Measurements from ENCODE around the gene IRF4.

IRF4 gene

DNA sequence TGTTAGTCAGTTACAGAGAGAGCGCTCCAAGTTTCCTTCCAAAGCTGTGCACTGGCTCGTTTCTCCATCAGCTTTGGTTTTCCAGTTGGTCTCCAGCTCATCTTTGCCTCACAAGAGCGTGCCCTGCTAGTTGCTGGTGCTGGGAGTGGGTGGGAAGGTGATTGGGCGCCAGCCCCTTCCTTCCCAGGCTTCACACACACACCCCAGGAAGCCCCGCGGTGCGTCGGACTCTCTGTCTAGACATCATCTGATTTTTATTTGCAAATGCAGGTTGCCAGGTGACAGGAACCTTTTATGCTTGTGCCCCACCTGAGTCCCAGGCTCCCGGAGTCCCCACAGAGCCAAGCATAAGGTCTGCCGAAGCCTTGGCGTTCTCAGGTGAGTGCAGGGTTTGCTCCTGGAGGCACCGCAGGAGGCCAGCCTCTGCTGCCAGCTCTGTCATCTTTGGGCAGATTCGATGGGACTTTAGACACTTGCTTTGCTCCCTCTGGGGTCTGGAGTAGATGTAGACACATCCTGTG, 7.1 kb downstream of the IRF4 start:
- Histone ChIP-seq H3K36me3 (ENCODE audit: control insufficient read depth in 4 of 4, insufficient read depth in 4 of 4, low read length in 3 of 4) (no peaks in the 10 kb centered on the region), H3K27me3 (replicated peaks in 2 of 5; ENCODE audit: control insufficient read depth in 4 of 5, insufficient read depth in 5 of 5, low read length in 4 of 5) (peaks cover 0 to 60% (median 32%) of the 10 kb centered on the region in 5 experiments), H3K27ac (ENCODE audit: insufficient read depth in 1 of 2, low read depth in 1 of 2, low read length in 2 of 2, poor library complexity in 1 of 2, severe bottlenecking in 2 of 2) (no peak overlapping the region), H3K9me3 (ENCODE audit: control extremely low read depth in 1 of 5, control insufficient read depth in 4 of 5, insufficient read depth in 2 of 5, low read depth in 1 of 5, low read length in 4 of 5) (peaks cover 0 to 1% (median 0%) of the 10 kb centered on the region in 5 experiments), H3K4me3 (ENCODE audit: control insufficient read depth in 1 of 7, extremely low read depth in 1 of 7, insufficient read depth in 4 of 7, low read depth in 2 of 7, low read length in 6 of 7) (no peak overlapping the region), H3K4me1 (ENCODE audit: control extremely low read depth in 1 of 4, control insufficient read depth in 4 of 4, insufficient read depth in 4 of 4, low read length in 3 of 4) (peaks cover 0 to 6% (median 4%) of the 10 kb centered on the region in 4 experiments)
- ChIA-PET POLR2A (interaction anchor here (0.5 kb wide), 1 partner anchor 24 kb away, joined by 4 read pairs; no protein-coding TSS in a partner anchor), CTCF (interaction anchor here (1.1 to 1.3 kb wide), 2 partner anchors 8 to 13 kb away, joined by 3 read pairs; no protein-coding TSS in a partner anchor)
- DNase-seq: no peak
- 94% methylated on average over 10 of the region's 13 CpGs for WGBS (ENCODE audit: insufficient coverage)

DNA sequence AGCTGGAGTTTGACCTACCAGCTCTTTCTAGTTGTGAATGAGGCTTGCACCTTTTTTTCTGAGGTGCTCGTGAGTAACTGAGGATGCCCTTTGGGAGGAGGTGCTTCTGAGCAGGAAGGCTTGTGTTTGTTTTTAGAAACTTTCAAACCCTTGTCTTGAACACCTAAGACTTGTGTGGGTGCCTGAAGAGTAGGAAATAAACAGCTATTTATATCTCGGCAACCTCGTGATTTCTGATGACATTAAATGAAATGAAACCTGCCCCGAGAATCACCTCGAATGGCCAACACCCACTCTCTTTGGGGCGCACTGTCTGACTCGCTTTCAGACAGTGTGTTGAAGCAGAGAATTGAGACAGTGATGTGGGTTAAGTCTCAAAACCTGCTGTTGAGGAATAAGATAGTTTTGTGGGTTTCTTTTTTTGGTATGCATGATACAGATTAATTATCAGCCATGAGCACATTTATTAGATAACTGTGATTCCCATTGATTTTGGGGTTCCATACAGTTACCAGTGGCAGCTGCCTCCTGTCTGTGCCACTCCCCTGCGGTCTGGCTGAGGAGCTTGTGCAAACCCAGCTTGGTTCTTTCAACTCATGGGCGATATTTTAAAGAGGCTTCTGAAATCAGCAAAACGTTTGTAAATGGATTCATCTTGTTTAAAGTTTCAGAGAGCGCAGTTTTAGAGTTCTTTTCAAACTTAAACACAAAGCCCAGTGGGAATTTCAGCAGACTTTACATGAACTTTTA, 8.4 kb downstream of the IRF4 start:
- 90% methylated on average over 9 of the region's 11 CpGs for WGBS (ENCODE audit: insufficient coverage)
- Histone ChIP-seq H3K36me3 (ENCODE audit: control insufficient read depth in 4 of 4, insufficient read depth in 4 of 4, low read length in 3 of 4) (no peaks in the 10 kb centered on the region), H3K4me3 (ENCODE audit: control insufficient read depth in 1 of 7, extremely low read depth in 1 of 7, insufficient read depth in 4 of 7, low read depth in 2 of 7, low read length in 6 of 7) (no peak overlapping the region), H3K27ac (ENCODE audit: insufficient read depth in 1 of 2, low read depth in 1 of 2, low read length in 2 of 2, poor library complexity in 1 of 2, severe bottlenecking in 2 of 2) (no peak overlapping the region), H3K4me1 (ENCODE audit: control extremely low read depth in 1 of 4, control insufficient read depth in 4 of 4, insufficient read depth in 4 of 4, low read length in 3 of 4) (no peaks in the 10 kb centered on the region), H3K27me3 (replicated peaks in 2 of 5; ENCODE audit: control insufficient read depth in 4 of 5, insufficient read depth in 5 of 5, low read length in 4 of 5) (peaks cover 0 to 51% (median 22%) of the 10 kb centered on the region in 5 experiments), H3K9me3 (ENCODE audit: control extremely low read depth in 1 of 5, control insufficient read depth in 4 of 5, insufficient read depth in 2 of 5, low read depth in 1 of 5, low read length in 4 of 5) (peaks cover 0 to 11% (median 0%) of the 10 kb centered on the region in 5 experiments)
- ChIA-PET CTCF (no interaction called here), POLR2A (no interaction called here)
- DNase-seq: no peak

DNA sequence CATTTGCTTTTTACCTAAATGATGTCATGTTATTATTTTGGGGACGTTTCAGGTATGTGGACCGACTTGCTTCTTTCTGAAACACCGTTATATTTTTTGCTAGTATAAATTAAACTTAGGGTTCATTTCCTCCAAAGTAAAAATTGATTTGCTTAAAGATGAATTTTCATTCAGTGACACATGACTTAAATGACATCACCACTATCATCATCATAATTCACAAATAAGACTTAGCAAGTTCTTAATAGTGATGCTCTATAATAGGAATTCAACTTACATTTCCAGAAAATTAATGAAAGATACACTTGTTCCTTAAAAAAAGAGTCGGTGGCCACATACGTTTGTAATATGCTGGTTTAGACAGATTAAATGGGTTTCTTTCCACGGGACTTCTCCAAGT, 9.3 kb downstream of the IRF4 start:
- Histone ChIP-seq H3K27ac (ENCODE audit: insufficient read depth in 1 of 2, low read depth in 1 of 2, low read length in 2 of 2, poor library complexity in 1 of 2, severe bottlenecking in 2 of 2) (no peak overlapping the region), H3K27me3 (replicated peaks in 2 of 5; ENCODE audit: control insufficient read depth in 4 of 5, insufficient read depth in 5 of 5, low read length in 4 of 5) (peaks cover 0 to 42% (median 19%) of the 10 kb centered on the region in 5 experiments), H3K36me3 (ENCODE audit: control insufficient read depth in 4 of 4, insufficient read depth in 4 of 4, low read length in 3 of 4) (no peaks in the 10 kb centered on the region), H3K4me3 (ENCODE audit: control insufficient read depth in 1 of 7, extremely low read depth in 1 of 7, insufficient read depth in 4 of 7, low read depth in 2 of 7, low read length in 6 of 7) (no peak overlapping the region), H3K4me1 (ENCODE audit: control extremely low read depth in 1 of 4, control insufficient read depth in 4 of 4, insufficient read depth in 4 of 4, low read length in 3 of 4) (no peaks in the 10 kb centered on the region), H3K9me3 (ENCODE audit: control extremely low read depth in 1 of 5, control insufficient read depth in 4 of 5, insufficient read depth in 2 of 5, low read depth in 1 of 5, low read length in 4 of 5) (peaks cover 0 to 13% (median 0%) of the 10 kb centered on the region in 5 experiments)
- 80% methylated on average over 3 of the region's 6 CpGs for WGBS (ENCODE audit: insufficient coverage)
- POLR2A ChIA-PET: no interaction called here
- CTCF ChIA-PET: no interaction called here
- no peak for DNase-seq

DNA sequence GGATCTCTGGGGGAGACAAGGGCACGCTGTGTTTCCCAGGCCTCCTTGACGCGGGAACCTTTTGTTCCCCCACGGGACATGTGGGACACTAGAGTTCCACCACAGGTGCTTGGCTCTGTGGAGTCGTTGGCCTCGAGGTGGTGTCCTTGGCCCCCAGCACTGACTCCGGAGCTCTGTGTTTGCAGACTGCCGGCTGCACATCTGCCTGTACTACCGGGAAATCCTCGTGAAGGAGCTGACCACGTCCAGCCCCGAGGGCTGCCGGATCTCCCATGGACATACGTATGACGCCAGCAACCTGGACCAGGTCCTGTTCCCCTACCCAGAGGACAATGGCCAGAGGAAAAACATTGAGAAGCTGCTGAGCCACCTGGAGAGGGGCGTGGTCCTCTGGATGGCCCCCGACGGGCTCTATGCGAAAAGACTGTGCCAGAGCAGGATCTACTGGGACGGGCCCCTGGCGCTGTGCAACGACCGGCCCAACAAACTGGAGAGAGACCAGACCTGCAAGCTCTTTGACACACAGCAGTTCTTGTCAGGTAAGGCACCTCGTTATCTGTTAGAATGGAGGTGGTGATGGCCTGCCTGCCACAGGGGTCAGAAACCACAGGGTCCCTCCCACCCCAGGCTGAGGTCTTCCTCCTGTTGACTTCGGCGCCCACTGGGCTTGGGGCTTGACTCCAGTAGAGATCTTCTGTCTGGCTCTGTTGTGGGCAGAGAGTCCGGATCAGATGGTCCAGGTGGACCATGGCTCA, 9.9 kb downstream of the IRF4 start:
- WGBS (ENCODE audit: insufficient coverage): 97% methylated on average over 27 of the region's 27 CpGs
- Histone ChIP-seq H3K27ac (ENCODE audit: insufficient read depth in 1 of 2, low read depth in 1 of 2, low read length in 2 of 2, poor library complexity in 1 of 2, severe bottlenecking in 2 of 2) (no peak overlapping the region), H3K36me3 (ENCODE audit: control insufficient read depth in 4 of 4, insufficient read depth in 4 of 4, low read length in 3 of 4) (no peaks in the 10 kb centered on the region), H3K4me3 (ENCODE audit: control insufficient read depth in 1 of 7, extremely low read depth in 1 of 7, insufficient read depth in 4 of 7, low read depth in 2 of 7, low read length in 6 of 7) (no peak overlapping the region), H3K27me3 (replicated peaks in 2 of 5; ENCODE audit: control insufficient read depth in 4 of 5, insufficient read depth in 5 of 5, low read length in 4 of 5) (peaks cover 0 to 36% (median 17%) of the 10 kb centered on the region in 5 experiments), H3K4me1 (ENCODE audit: control extremely low read depth in 1 of 4, control insufficient read depth in 4 of 4, insufficient read depth in 4 of 4, low read length in 3 of 4) (no peaks in the 10 kb centered on the region), H3K9me3 (ENCODE audit: control extremely low read depth in 1 of 5, control insufficient read depth in 4 of 5, insufficient read depth in 2 of 5, low read depth in 1 of 5, low read length in 4 of 5) (peaks cover 0 to 13% (median 0%) of the 10 kb centered on the region in 5 experiments)
- DNase-seq: no peak
- POLR2A ChIA-PET: no interaction called here
- CTCF ChIA-PET: no interaction called here

DNA sequence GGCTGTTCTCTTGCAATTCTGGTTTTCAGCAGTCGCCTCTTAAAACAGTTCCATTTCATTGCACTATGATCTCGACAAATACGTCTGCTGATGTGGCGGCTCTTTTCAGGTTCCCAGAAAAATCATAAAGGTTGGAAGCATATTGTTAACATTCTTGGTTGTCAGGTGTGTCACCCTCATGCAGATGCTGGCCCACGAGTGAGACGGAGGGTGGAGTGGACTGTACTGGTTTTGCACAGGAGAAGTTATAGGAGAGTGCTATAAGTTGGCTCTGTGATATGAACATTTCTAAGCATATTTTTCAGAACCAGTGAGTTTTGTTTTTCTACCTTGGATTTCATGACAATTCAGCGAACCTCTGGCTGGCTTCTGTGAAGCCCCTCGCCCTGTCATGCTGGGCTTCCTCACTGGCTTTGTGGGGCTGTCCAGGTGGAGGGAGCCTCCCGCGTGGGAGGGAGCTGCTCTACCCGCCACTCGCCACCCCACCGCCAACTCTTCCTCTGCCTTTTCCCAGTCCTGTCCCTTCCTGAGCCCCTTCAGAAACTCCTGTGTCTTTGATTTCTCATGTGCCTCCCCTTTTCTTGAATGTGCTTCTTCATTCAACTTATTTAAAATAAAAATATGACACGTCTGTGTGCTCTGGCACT, 10.6 kb downstream of the IRF4 start:
- H3K36me3 ChIP-seq (ENCODE audit: control insufficient read depth in 4 of 4, insufficient read depth in 4 of 4, low read length in 3 of 4): no peaks in the 10 kb centered on the region
- 98% methylated on average over 14 of the region's 14 CpGs for WGBS (ENCODE audit: insufficient coverage)
- CTCF ChIA-PET: interaction anchor here (1.1 to 1.2 kb wide), 2 partner anchors 212 to 214 kb away, joined by 3 to 5 read pairs; no protein-coding TSS in a partner anchor
- peaks cover 0 to 31% (median 14%) of the 10 kb centered on the region in 5 experiments for H3K27me3 ChIP-seq (replicated peaks in 2 of 5; ENCODE audit: control insufficient read depth in 4 of 5, insufficient read depth in 5 of 5, low read length in 4 of 5)
- H3K27ac ChIP-seq (ENCODE audit: insufficient read depth in 1 of 2, low read depth in 1 of 2, low read length in 2 of 2, poor library complexity in 1 of 2, severe bottlenecking in 2 of 2): no peak overlapping the region
- no peak overlapping the region for H3K4me3 ChIP-seq (ENCODE audit: control insufficient read depth in 1 of 7, extremely low read depth in 1 of 7, insufficient read depth in 4 of 7, low read depth in 2 of 7, low read length in 6 of 7)
- peaks cover 0 to 13% (median 0%) of the 10 kb centered on the region in 5 experiments for H3K9me3 ChIP-seq (ENCODE audit: control extremely low read depth in 1 of 5, control insufficient read depth in 4 of 5, insufficient read depth in 2 of 5, low read depth in 1 of 5, low read length in 4 of 5)
- POLR2A ChIA-PET: no interaction called here
- DNase-seq: no peak
- no peaks in the 10 kb centered on the region for H3K4me1 ChIP-seq (ENCODE audit: control extremely low read depth in 1 of 4, control insufficient read depth in 4 of 4, insufficient read depth in 4 of 4, low read length in 3 of 4)

DNA sequence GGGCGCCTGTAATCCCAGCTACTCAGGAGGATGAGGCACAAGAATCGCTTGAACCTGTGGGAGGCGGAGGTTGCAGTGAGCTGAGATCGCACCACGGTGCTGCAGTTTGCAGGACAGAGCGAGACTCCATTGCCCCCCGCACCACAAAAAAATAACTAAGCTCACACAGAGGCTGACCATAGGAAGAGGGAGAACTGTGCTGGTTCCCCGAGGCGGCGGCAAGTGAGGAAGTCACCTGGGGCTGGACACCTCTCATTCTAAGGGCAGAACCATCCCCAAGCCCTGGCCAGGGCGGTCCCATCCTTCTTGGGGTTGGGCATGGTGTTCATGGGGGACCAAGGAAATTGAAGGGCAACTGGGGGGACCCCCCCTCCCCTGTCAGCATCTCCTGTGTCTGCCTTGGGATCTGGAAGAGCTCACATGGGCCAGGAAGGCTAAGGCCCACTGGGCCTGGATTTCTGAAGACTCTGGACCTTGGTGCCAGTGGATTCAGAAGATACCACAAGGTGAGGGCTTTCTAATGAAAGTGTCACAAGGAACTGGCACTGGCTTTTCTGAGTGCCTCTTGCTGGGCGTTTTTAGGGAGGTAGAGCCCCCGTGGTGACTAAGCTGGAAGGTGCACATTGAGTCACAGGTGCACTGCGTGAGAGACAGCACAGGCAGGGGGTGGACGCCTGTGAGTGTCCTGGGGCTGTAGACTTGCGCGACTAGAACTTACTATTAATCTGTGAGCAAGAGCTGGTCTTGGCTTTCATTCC, 11.5 kb downstream of the IRF4 start:
- Histone ChIP-seq H3K9me3 (ENCODE audit: control extremely low read depth in 1 of 5, control insufficient read depth in 4 of 5, insufficient read depth in 2 of 5, low read depth in 1 of 5, low read length in 4 of 5) (peaks cover 0 to 13% (median 0%) of the 10 kb centered on the region in 5 experiments), H3K27me3 (replicated peaks in 2 of 5; ENCODE audit: control insufficient read depth in 4 of 5, insufficient read depth in 5 of 5, low read length in 4 of 5) (peaks cover 0 to 21% (median 8%) of the 10 kb centered on the region in 5 experiments), H3K27ac (ENCODE audit: insufficient read depth in 1 of 2, low read depth in 1 of 2, low read length in 2 of 2, poor library complexity in 1 of 2, severe bottlenecking in 2 of 2) (no peak overlapping the region), H3K36me3 (ENCODE audit: control insufficient read depth in 4 of 4, insufficient read depth in 4 of 4, low read length in 3 of 4) (no peaks in the 10 kb centered on the region), H3K4me1 (ENCODE audit: control extremely low read depth in 1 of 4, control insufficient read depth in 4 of 4, insufficient read depth in 4 of 4, low read length in 3 of 4) (peaks cover 0 to 2% (median under 1%) of the 10 kb centered on the region in 4 experiments), H3K4me3 (ENCODE audit: control insufficient read depth in 1 of 7, extremely low read depth in 1 of 7, insufficient read depth in 4 of 7, low read depth in 2 of 7, low read length in 6 of 7) (no peak overlapping the region)
- CTCF ChIA-PET: interaction anchor here (0.9 to 1.2 kb wide), 5 partner anchors 18 to 236 kb away, joined by 3 to 5 read pairs (median 3); no protein-coding TSS in a partner anchor
- DNase-seq: no peak
- POLR2A ChIA-PET: no interaction called here
- WGBS (ENCODE audit: insufficient coverage): 98% methylated on average over 10 of the region's 17 CpGs

All from common myeloid progenitor, CD34-positive (primary cell).